ENCODE measurements around the gene YEATS4. TPM values are rescaled to one million over a fixed set of nuclear protein-coding genes. Genes with fewer than 3 reads are reported as not detected.

The YEATS4 gene
- total and polyA plus RNA-seq, 2 experiments from 2014 or later: 17.2 to 60.4 TPM

- Histone ChIP-seq H3K27ac (no peak overlapping the region), H3F3A (ENCODE audit: insufficient read depth) (no peaks in the 10 kb centered on the region), H2AFZ (no peak overlapping the region), H3K4me3 (no peak overlapping the region), H3K36me3 (ENCODE audit: low read depth) (peaks cover 19% of the 10 kb centered on the region), H3K9me3 (ENCODE audit: low read depth) (no peaks in the 10 kb centered on the region), H3K79me2 (ENCODE audit: insufficient read depth) (peaks cover 6% of the 10 kb centered on the region; the same call in 1 of the 2 replicates), H3K9me2 (ENCODE audit: insufficient read depth) (no peaks in the 10 kb centered on the region), H3K9ac (no peak overlapping the region), H3K4me1 (ENCODE audit: insufficient read depth) (no peaks in the 10 kb centered on the region), H3K27me3 (replicated peaks; ENCODE audit: insufficient read depth) (no peaks in the 10 kb centered on the region), H4K20me1 (ENCODE audit: insufficient read depth) (no peaks in the 10 kb centered on the region), H3K4me2 (ENCODE audit: unreplicated experiment) (no peak overlapping the region)
- no peak for DNase-seq
- TF ChIP-seq EZH2 (IDR thresholded peaks at IDR 0.05; ENCODE audit: insufficient read depth, poor library complexity, severe bottlenecking) (no peak), EZH2phosphoT487 (IDR thresholded peaks at IDR 0.05; ENCODE audit: insufficient read depth, low read depth) (no peak)
- in situ Hi-C loops (cut with MboI): no loop called here
- WGBS, 2 experiments (ENCODE audit: low coverage in 1 of 2, low lambda C conversion rate in 2 of 2, missing lambda C conversion rate in 2 of 2): 98 to 99% methylated on average over 5 of the region's 5 CpGs
Observed at GRCh38 chr12:69366796-69367195, 7.3 kb downstream of the YEATS4 start.

DNA sequence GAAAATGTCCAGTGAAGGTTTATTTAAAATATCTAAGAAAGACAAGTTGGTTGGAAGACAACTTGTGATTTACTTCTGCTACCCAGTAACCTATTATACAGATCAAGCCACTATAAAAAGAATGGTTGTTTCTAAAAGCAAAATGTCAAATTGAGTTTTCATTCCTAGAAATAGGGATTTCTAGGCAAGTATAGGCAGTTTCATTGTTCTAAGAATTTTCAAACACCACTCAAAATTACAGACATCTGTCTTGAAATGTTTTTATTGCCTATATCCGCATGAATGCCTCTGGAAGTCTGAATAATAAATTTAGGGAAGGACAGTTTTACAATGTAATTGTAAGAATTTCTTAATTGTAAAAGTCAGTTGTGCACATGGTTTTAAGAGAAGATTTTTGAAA lies 8.6 kb downstream of the YEATS4 start:
- Histone ChIP-seq H3K27me3 (replicated peaks; ENCODE audit: insufficient read depth) (no peaks in the 10 kb centered on the region), H3K4me3 (no peak overlapping the region), H3K9ac (no peak overlapping the region), H3K36me3 (ENCODE audit: low read depth) (peaks cover 18% of the 10 kb centered on the region), H4K20me1 (ENCODE audit: insufficient read depth) (no peaks in the 10 kb centered on the region), H3K9me2 (ENCODE audit: insufficient read depth) (no peaks in the 10 kb centered on the region), H3K4me1 (ENCODE audit: insufficient read depth) (no peaks in the 10 kb centered on the region), H3K4me2 (ENCODE audit: unreplicated experiment) (no peak overlapping the region), H3K9me3 (ENCODE audit: low read depth) (no peaks in the 10 kb centered on the region), H3K79me2 (ENCODE audit: insufficient read depth) (no peaks in the 10 kb centered on the region), H3K27ac (no peak overlapping the region), H3F3A (ENCODE audit: insufficient read depth) (no peaks in the 10 kb centered on the region), H2AFZ (no peak overlapping the region)
- WGBS, 2 experiments (ENCODE audit: low coverage in 1 of 2, low lambda C conversion rate in 2 of 2, missing lambda C conversion rate in 2 of 2): 57 to 76% methylated on average over 1 of the region's 1 CpG
- no peak for TF ChIP-seq EZH2phosphoT487 (IDR thresholded peaks at IDR 0.05; ENCODE audit: insufficient read depth, low read depth)
- TF ChIP-seq EZH2 (IDR thresholded peaks at IDR 0.05; ENCODE audit: insufficient read depth, poor library complexity, severe bottlenecking): no peak
- no peak for DNase-seq
- in situ Hi-C loops (cut with MboI): no loop called here

DNA sequence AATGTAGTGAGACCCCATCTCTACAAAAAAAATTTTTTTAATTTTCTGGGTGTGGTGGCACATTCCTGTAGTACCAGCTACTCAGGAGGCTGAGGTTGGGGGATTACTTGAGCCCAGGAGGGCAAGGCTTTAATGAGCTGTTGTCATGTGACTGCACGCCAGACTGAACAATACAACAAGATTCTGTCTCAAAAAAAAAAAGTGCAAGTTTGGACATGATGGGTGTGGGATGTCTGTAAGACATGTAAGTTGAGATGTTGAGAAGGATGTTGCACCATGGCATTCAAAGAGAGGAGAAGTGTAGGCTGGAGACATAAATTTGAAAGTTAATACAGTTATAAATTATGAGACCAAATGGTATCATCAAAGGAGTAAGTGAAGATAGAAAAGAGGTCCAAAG lies 23.5 kb downstream of the YEATS4 start:
- Histone ChIP-seq H3K4me3 (no peak overlapping the region), H3K9ac (no peak overlapping the region), H3K9me3 (ENCODE audit: low read depth) (no peaks in the 10 kb centered on the region), H3K27ac (no peak overlapping the region), H2AFZ (no peak overlapping the region), H3F3A (ENCODE audit: insufficient read depth) (peaks cover 7% of the 10 kb centered on the region; the same call in 1 of the 2 replicates), H3K27me3 (replicated peaks; ENCODE audit: insufficient read depth) (no peaks in the 10 kb centered on the region), H3K4me1 (ENCODE audit: insufficient read depth) (no peaks in the 10 kb centered on the region), H3K79me2 (ENCODE audit: insufficient read depth) (no peaks in the 10 kb centered on the region), H4K20me1 (ENCODE audit: insufficient read depth) (no peaks in the 10 kb centered on the region), H3K36me3 (ENCODE audit: low read depth) (no peaks in the 10 kb centered on the region), H3K9me2 (ENCODE audit: insufficient read depth) (no peaks in the 10 kb centered on the region), H3K4me2 (ENCODE audit: unreplicated experiment) (no peak overlapping the region)
- WGBS, 2 experiments (ENCODE audit: low coverage in 1 of 2, low lambda C conversion rate in 2 of 2, missing lambda C conversion rate in 2 of 2): 94 to 100% methylated on average over 1 of the region's 1 CpG
- DNase-seq: no peak
- in situ Hi-C loops (cut with MboI): no loop called here
- TF ChIP-seq EZH2phosphoT487 (IDR thresholded peaks at IDR 0.05; ENCODE audit: insufficient read depth, low read depth) (no peak), EZH2 (IDR thresholded peaks at IDR 0.05; ENCODE audit: insufficient read depth, poor library complexity, severe bottlenecking) (no peak)

DNA sequence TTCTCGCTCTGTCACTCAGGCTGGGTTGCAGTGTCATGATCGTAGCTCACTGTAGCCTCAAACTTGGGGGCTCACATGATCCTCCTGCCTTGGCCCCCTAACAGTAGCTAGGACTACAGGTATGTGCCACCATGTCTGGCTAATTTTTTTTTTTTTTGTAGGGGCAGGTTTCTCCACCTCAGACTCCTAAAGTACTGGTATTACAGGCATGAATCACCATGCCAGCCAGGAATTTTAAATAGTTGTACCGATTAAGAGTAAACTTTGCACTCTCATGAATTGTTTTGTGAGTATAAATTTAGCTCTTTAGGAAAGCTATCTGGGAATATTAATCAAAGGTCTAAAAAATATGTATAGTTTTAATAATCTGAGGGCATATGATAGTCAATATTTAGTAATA lies 25.5 kb downstream of the YEATS4 start:
- TF ChIP-seq EZH2phosphoT487 (IDR thresholded peaks at IDR 0.05; ENCODE audit: insufficient read depth, low read depth) (no peak), EZH2 (IDR thresholded peaks at IDR 0.05; ENCODE audit: insufficient read depth, poor library complexity, severe bottlenecking) (no peak)
- no peaks in the 10 kb centered on the region for H3K36me3 ChIP-seq (ENCODE audit: low read depth)
- DNase-seq: no peak
- no peaks in the 10 kb centered on the region for H3K9me3 ChIP-seq (ENCODE audit: low read depth)
- H3K4me2 ChIP-seq (ENCODE audit: unreplicated experiment): no peak overlapping the region
- in situ Hi-C loops (cut with MboI): no loop called here
- peaks cover 5% of the 10 kb centered on the region; the same call in 1 of the 2 replicates for H3K4me1 ChIP-seq (ENCODE audit: insufficient read depth)
- peaks cover 11% of the 10 kb centered on the region; the same call in 1 of the 2 replicates for H3F3A ChIP-seq (ENCODE audit: insufficient read depth)
- no peaks in the 10 kb centered on the region for H3K27me3 ChIP-seq (replicated peaks; ENCODE audit: insufficient read depth)
- no peak overlapping the region for H3K27ac ChIP-seq
- no peak overlapping the region for H3K4me3 ChIP-seq
- no peak overlapping the region for H3K9ac ChIP-seq
- H4K20me1 ChIP-seq (ENCODE audit: insufficient read depth): no peaks in the 10 kb centered on the region
- no peak overlapping the region for H2AFZ ChIP-seq
- no peaks in the 10 kb centered on the region for H3K79me2 ChIP-seq (ENCODE audit: insufficient read depth)
- H3K9me2 ChIP-seq (ENCODE audit: insufficient read depth): no peaks in the 10 kb centered on the region
- WGBS, 2 experiments (ENCODE audit: low coverage in 1 of 2, low lambda C conversion rate in 2 of 2, missing lambda C conversion rate in 2 of 2): 71 to 79% methylated on average over 3 of the region's 3 CpGs

DNA sequence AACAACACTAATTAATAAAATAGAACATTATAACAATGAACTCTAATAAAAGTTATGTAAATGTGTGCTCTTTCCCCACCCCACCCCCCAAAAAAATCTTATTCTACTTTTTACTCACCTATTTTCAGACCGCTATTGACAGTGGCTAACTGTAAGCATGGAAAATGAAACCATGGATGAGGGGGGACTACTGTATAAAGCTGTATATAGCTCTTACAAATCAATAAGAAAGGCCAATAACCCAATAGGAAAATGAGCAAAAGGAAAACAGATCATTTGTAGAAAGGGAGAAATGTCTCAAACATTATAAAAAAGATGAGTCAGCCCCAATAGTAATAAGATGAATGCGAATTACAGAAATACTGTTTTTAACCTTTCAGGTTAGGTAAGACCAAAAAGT lies 27.4 kb downstream of the YEATS4 start:
- WGBS, 2 experiments (ENCODE audit: low coverage in 1 of 2, low lambda C conversion rate in 2 of 2, missing lambda C conversion rate in 2 of 2): 96 to 97% methylated on average over 2 of the region's 2 CpGs

More for the DNA sequence above, 27.4 kb downstream of the YEATS4 start:
- Histone ChIP-seq H3K27me3 (replicated peaks; ENCODE audit: insufficient read depth) (no peaks in the 10 kb centered on the region), H3K9ac (no peak overlapping the region), H3K9me3 (ENCODE audit: low read depth) (no peaks in the 10 kb centered on the region), H3K4me2 (ENCODE audit: unreplicated experiment) (no peak overlapping the region), H3K79me2 (ENCODE audit: insufficient read depth) (no peaks in the 10 kb centered on the region), H3K4me1 (ENCODE audit: insufficient read depth) (peaks cover 8% of the 10 kb centered on the region), H2AFZ (no peak overlapping the region), H3K36me3 (ENCODE audit: low read depth) (no peaks in the 10 kb centered on the region), H3F3A (ENCODE audit: insufficient read depth) (peaks cover 14% of the 10 kb centered on the region; the same call in 1 of the 2 replicates), H4K20me1 (ENCODE audit: insufficient read depth) (no peaks in the 10 kb centered on the region), H3K27ac (no peak overlapping the region), H3K9me2 (ENCODE audit: insufficient read depth) (no peaks in the 10 kb centered on the region), H3K4me3 (no peak overlapping the region)
- in situ Hi-C loops (cut with MboI): no loop called here
- no peak for DNase-seq
- TF ChIP-seq EZH2phosphoT487 (IDR thresholded peaks at IDR 0.05; ENCODE audit: insufficient read depth, low read depth): no peak
- TF ChIP-seq EZH2 (IDR thresholded peaks at IDR 0.05; ENCODE audit: insufficient read depth, poor library complexity, severe bottlenecking): no peak
